Tibial nerve (tissue), 4 donors: Measurements from ENCODE around the gene RNU11.

Experiments
- CTCF ChIP-seq, 5 experiments: fragments of 200-600 bp in 3 of 5; fragments of 450-650 bp in 2 of 5; sonication (generic) in 3 of 5; IDR thresholded peaks; one replicate each; pipeline ENCODE4 v1.5.1; 2016 to 2019; ENCODE audit warnings: antibody characterized with exemption in 5 of 5, mild to moderate bottlenecking in 3 of 5, moderate library complexity in 2 of 5
- EP300 ChIP-seq, 2 donors: sonication (generic); formaldehyde crosslinking; IDR thresholded peaks; one replicate each; pipeline ENCODE4 v1.6.1; 2017; ENCODE audit warnings: antibody characterized with exemption in 2 of 2, mild to moderate bottlenecking in 1 of 2
- POLR2A ChIP-seq, 2 donors: fragments of 450-650 bp; IDR thresholded peaks; one replicate each; pipeline ENCODE4 v1.6.1; 2017; ENCODE audit warnings: antibody characterized with exemption in 2 of 2, mild to moderate bottlenecking in 2 of 2, moderate library complexity in 2 of 2

DNA sequence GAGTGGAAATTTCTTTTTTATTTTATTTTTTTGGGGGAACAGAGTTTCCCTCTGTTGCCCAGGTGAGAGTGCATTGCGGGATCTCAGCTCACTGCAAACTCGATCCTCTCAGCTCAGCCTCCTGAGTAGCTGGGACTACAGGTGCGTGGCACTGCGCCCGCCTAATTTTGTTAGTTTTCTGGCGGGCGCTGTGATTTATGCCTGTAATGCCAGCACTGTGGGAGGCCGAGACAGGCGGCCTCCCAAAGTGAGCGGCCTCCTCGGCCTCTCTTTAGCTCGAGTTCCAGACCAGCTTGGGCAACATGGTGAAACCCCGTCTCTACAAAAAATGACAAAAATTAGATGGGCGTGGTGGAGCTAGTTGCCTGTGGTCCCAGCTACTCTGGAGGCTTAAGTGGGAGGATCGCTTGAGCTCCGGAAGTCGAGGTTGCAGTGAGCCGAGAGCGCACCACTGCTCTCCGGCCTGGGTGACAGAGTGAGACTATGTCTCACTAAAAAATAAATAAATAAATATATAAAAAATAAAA is 22.9 kb downstream of the RNU11 start:
- TF ChIP-seq CTCF (IDR thresholded peaks at IDR 0.05) (no peak), POLR2A (IDR thresholded peaks at IDR 0.05) (no peak), EP300 (IDR thresholded peaks at IDR 0.05) (no peak)
